K562 (cell line): ENCODE results near the gene SEL1L. TPM values are rescaled to one million over a fixed set of nuclear protein-coding genes. Genes with fewer than 3 reads are reported as not detected.
A peak's percentile ranks its signal among the peaks of the same experiment; 100 is the strongest.

Experiments
- BRF1 ChIP-seq: IDR thresholded peaks from 3 replicates; pipeline ENCODE4 v1.6.1; 2011; ENCODE audit warnings: borderline replicate concordance, mild to moderate bottlenecking; ENCODE audit not compliant: insufficient read length; ENCODE audit errors: extremely low read depth
- C11orf30 ChIP-seq: fragments of 450-650 bp; IDR thresholded peaks from 2 replicates; pipeline ENCODE4 v1.6.1; 2016; ENCODE audit warnings: low read depth, mild to moderate bottlenecking
- CC2D1A ChIP-seq: fragments of 450-650 bp; IDR thresholded peaks from 2 replicates; pipeline ENCODE4 v1.6.1; 2017; ENCODE audit warnings: mild to moderate bottlenecking
- ETV1 ChIP-seq: fragments of 450-650 bp; conservative IDR thresholded peaks from 2 replicates; pipeline ENCODE4 v1.6.1; 2016; ENCODE audit warnings: missing genetic modification characterization, control low read depth, low read depth, missing compliant biosample characterization
- HDAC3 ChIP-seq: fragments of 450-650 bp; IDR thresholded peaks from 2 replicates; pipeline ENCODE4 v1.6.1; 2018; ENCODE audit warnings: borderline replicate concordance, mild to moderate bottlenecking, moderate library complexity; ENCODE audit not compliant: partially characterized antibody
- HMGN3 ChIP-seq: IDR thresholded peaks from 2 replicates; pipeline ENCODE4 v1.6.1; 2011; ENCODE audit warnings: borderline replicate concordance, low read depth, mild to moderate bottlenecking, mixed read lengths, low read length; ENCODE audit not compliant: insufficient read length; ENCODE audit errors: extremely low read depth
- HNRNPLL ChIP-seq: fragments of 200-400 bp; formaldehyde crosslinking; IDR thresholded peaks from 2 replicates; pipeline ENCODE4 v1.6.1; 2017; ENCODE audit warnings: low read length, low read depth, mild to moderate bottlenecking; ENCODE audit not compliant: poor library complexity, severe bottlenecking
- NR2C2 ChIP-seq, 2 experiments: fragments of 200-800 bp in 1 of 2; sonication (Bioruptor generic) in 1 of 2; sonication (generic) in 1 of 2; formaldehyde crosslinking in 1 of 2; IDR thresholded peaks; 2 replicates each; pipeline versions ENCODE4 v1.6.1 to v1.8.0; 2016 to 2022; ENCODE audit warnings: mild to moderate bottlenecking in 1 of 2, missing compliant biosample characterization in 1 of 2, missing genetic modification characterization in 1 of 2, missing genetic modification reagents in 1 of 2
- NR4A1 ChIP-seq, 2 experiments: fragments of 250-450 bp in 1 of 2; fragments of 450-650 bp in 1 of 2; sonication (Bioruptor Pico) in 1 of 2; IDR thresholded peaks; 2 replicates each; pipeline versions ENCODE4 v1.4.0 to v1.6.1; 2016 to 2020; ENCODE audit warnings: mild to moderate bottlenecking in 2 of 2, missing compliant biosample characterization in 1 of 2, missing genetic modification characterization in 1 of 2, moderate library complexity in 1 of 2
- POLR2G ChIP-seq: fragments of 200-400 bp; formaldehyde crosslinking; IDR thresholded peaks from 2 replicates; pipeline ENCODE4 v1.6.1; 2017; ENCODE audit warnings: low read depth, mild to moderate bottlenecking, antibody characterized with exemption, low read length, moderate library complexity
- PTBP1 ChIP-seq: fragments of 200-400 bp; formaldehyde crosslinking; IDR thresholded peaks from 2 replicates; pipeline ENCODE4 v1.6.1; 2017; ENCODE audit warnings: low read depth, low read length
- RFX1 ChIP-seq: fragments of 450-650 bp; IDR thresholded peaks from 2 replicates; pipeline ENCODE4 v1.6.1; 2016; ENCODE audit warnings: mild to moderate bottlenecking, moderate library complexity
- ZBTB7A ChIP-seq: IDR thresholded peaks from 2 replicates; pipeline ENCODE4 v1.6.1; 2011; ENCODE audit warnings: low read depth, mild to moderate bottlenecking, low read length, moderate library complexity, borderline replicate concordance; ENCODE audit not compliant: control insufficient read depth
- ZHX1 ChIP-seq: fragments of 150-350 bp; conservative IDR thresholded peaks from 2 replicates; pipeline ENCODE4 v1.6.1; 2014; ENCODE audit warnings: low read length
- ZNF224 ChIP-seq: sonication (generic); formaldehyde crosslinking; IDR thresholded peaks from 2 replicates; pipeline ENCODE4 v1.8.0; 2022; ENCODE audit warnings: mild to moderate bottlenecking, missing genetic modification reagents
- ZNF436 ChIP-seq: fragments of 250-450, 450-650 bp; sonication (Bioruptor Pico); formaldehyde crosslinking; IDR thresholded peaks from 2 replicates; pipeline ENCODE4 v1.7.0; 2020; ENCODE audit warnings: mild to moderate bottlenecking
- polyA plus RNA-seq, 8 experiments: library from polyadenylated mRNA; depleted of rRNA in 4 of 8; stranded (reverse) in 5 of 8; unstranded in 3 of 8; fragments of >200 nt; fragmentation: Nextera tagmentation in 2 of 8; fragmentation: Illumina TruSeq in 1 of 8; extraction: Ambion mirVana in 2 of 8; extraction: Trizol in 1 of 8; gene quantifications; 2 replicates each; pipeline versions ENCODE4 v1.2.1 to v1.2.3, GENCODE V29; 2011 to 2014; ENCODE audit warnings: inconsistent platforms in 1 of 8, missing spikeins in 1 of 8
- total RNA-seq, 7 experiments: library from RNA; depleted of rRNA in 6 of 7; stranded (reverse); fragments of >200 nt in 6 of 7; fragmentation: Illumina TruSeq in 2 of 7; extraction: Trizol in 2 of 7; gene quantifications; 2 replicates each; pipeline versions ENCODE4 v1.2.1 to v1.2.3, GENCODE V29; 2011 to 2021; ENCODE audit warnings: low replicate concordance in 1 of 7
- TF ChIP-seq, protein P1 (sequence below): fragments of 450-650 bp; IDR thresholded peaks from 2 replicates; pipeline ENCODE4 v1.6.1; 2016; ENCODE audit warnings: borderline replicate concordance

SEL1L gene
- total and polyA plus RNA-seq, 9 of the 15 experiments (the other 6 are each of a cell fraction or from before 2014, with no cell fraction given) = 7.7 to 21.1 (median 13.6) TPM

DNA sequence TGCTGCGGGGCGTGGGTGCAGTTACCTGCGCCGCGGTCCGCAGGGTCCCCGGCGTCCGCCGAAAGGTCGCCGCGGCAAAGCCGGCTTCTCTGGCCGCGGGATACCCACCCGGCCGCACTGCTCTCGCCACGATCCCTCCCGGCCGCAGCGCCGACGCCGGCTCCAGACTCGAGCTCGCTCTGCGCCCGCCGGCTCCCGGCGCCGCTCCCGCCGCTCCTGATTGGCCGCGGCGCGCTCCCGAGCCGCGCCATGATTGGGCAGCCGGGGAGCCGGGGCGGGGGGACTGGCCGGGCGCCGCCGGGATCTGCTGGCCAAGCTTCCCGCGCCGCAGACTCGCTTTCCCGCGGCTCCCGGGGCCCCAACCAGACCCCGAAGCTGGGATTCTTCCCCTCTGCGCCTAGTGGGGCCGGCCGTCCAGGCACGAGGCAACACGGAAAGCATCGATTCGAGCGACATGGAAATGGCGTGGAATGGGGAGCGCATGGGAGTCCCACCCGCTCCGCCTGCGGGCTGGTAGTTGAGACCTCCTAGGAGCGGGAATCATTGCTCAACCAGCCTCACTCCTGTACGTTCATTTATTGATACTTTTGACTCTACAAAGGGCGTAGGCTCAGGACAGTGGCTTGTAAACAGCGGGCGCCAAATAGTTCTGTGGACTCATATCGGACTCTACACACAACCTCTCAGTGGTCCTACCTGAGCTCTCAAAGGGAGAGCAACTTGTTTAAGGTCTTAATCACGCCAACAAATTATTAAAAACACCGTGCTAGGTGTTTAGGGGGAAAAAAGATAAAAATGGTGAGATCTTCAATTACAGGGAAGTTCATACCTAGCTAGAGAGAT is 97.1 kb downstream of the SEL1L start (continued):
- TF ChIP-seq CC2D1A (peak; percentile 46; the same call in 1 of the 2 replicates), NR2C2 (CRISPR knock-in tag; IDR thresholded peaks at IDR 0.05) (no peak), NR2C2 (tag; IDR thresholded peaks at IDR 0.05) (no peak), ZBTB7A (peak; percentile 40; the same call in 1 of the 2 replicates), HDAC3 (no peak), RFX1 (no peak), ETV1 (no peak), PTBP1 (no peak), HMGN3 (peak; percentile 17), BRF1 (no peak), ZNF436 (CRISPR knock-in tag) (no peak), HNRNPLL (peak; percentile 59), NR4A1 (CRISPR knock-in tag; IDR thresholded peaks at IDR 0.05) (no peak), NR4A1 (tag; IDR thresholded peaks at IDR 0.05) (no peak), C11orf30 (no peak), ZNF224 (no peak), ZHX1 (no peak), POLR2G (peak; percentile 86)
- TF ChIP-seq, protein P1, sequence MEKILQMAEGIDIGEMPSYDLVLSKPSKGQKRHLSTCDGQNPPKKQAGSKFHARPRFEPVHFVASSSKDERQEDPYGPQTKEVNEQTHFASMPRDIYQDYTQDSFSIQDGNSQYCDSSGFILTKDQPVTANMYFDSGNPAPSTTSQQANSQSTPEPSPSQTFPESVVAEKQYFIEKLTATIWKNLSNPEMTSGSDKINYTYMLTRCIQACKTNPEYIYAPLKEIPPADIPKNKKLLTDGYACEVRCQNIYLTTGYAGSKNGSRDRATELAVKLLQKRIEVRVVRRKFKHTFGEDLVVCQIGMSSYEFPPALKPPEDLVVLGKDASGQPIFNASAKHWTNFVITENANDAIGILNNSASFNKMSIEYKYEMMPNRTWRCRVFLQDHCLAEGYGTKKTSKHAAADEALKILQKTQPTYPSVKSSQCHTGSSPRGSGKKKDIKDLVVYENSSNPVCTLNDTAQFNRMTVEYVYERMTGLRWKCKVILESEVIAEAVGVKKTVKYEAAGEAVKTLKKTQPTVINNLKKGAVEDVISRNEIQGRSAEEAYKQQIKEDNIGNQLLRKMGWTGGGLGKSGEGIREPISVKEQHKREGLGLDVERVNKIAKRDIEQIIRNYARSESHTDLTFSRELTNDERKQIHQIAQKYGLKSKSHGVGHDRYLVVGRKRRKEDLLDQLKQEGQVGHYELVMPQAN = no peak
- TF ChIP-seq, all 486 proteins: peak for 52
